ENCODE measurements around the gene NFAM1.

Gene NFAM1

DNA sequence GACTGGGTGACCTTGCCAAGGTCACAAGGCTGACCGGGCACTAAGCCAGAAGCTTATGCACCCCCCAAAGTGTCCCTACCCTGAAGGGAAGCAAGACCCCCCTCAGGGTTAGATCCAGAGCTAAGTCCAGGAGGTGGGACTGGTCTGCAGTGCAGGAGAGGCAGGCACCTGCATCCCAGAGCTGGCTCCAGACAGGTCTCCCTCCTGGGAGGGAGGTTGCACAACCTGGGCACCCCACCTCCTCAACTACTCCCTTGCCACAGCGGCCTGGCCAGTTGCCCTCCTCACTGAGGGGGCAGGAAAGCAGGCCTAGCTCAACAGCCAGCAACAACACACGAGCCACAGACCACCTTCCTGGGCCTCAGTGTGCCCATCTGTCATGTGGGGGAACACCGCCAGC lies 86.7 kb downstream of the NFAM1 start:
- TF ChIP-seq, protein P1, sequence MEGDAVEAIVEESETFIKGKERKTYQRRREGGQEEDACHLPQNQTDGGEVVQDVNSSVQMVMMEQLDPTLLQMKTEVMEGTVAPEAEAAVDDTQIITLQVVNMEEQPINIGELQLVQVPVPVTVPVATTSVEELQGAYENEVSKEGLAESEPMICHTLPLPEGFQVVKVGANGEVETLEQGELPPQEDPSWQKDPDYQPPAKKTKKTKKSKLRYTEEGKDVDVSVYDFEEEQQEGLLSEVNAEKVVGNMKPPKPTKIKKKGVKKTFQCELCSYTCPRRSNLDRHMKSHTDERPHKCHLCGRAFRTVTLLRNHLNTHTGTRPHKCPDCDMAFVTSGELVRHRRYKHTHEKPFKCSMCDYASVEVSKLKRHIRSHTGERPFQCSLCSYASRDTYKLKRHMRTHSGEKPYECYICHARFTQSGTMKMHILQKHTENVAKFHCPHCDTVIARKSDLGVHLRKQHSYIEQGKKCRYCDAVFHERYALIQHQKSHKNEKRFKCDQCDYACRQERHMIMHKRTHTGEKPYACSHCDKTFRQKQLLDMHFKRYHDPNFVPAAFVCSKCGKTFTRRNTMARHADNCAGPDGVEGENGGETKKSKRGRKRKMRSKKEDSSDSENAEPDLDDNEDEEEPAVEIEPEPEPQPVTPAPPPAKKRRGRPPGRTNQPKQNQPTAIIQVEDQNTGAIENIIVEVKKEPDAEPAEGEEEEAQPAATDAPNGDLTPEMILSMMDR (IDR thresholded peaks at IDR 0.05): no peak

GRCh38 chr22:42344361-42344905 lies 87.8 kb downstream of the NFAM1 start:
- TF ChIP-seq, protein P1 (IDR thresholded peaks at IDR 0.05): no peak

- TF ChIP-seq, protein P1 (IDR thresholded peaks at IDR 0.05): no peak
Measured at GRCh38 chr22:42343531-42344081, 88.6 kb downstream of the NFAM1 start.

- TF ChIP-seq, protein P1 (IDR thresholded peaks at IDR 0.05): no peak
Measured at GRCh38 chr22:42343121-42343454, 89.1 kb downstream of the NFAM1 start.

DNA sequence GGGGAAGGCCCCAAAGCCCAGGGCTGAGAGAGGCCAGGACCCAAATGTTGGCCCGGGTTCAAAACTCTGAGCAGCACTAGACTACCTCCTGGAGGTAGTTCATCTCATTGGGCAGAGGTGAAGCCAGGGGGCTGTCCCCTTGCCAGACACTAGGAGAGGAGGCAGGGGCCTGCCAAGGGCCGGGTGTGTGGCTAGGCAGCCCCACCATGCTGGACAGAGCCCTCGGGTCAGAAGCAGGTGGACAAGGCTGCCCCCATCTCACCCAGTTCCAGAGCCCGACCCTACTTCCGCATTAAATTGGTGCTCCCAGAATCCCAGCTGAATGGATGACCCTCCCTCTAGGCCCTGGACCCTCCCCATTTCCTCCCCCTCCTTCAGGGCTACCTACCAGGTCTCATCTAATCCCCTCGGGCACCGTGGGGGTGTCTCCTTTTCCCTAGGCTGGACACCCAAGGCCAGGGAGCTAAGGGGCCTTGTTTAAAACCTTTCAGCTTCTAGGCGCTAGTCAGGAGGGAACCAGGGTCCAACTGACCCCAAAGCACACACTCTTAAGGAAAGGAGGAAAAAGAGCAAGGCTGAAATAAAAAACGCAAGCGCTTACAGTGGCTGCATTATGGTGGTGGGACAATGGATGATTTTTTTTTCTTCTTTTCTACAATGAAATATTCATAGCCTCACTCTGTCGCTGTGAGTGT lies 89.6 kb downstream of the NFAM1 start:
- TF ChIP-seq, protein P1 (IDR thresholded peaks at IDR 0.05): no peak

- TF ChIP-seq, protein P1 (IDR thresholded peaks at IDR 0.05): no peak
Measured at GRCh38 chr22:42341779-42342178, 90.4 kb downstream of the NFAM1 start.

- TF ChIP-seq, protein P1 (IDR thresholded peaks at IDR 0.05): no peak
Measured at GRCh38 chr22:42340829-42341383, 91.3 kb downstream of the NFAM1 start.

All from LNCAP (cell line).